ENCODE measurements around the gene ATP5F1A.
A peak's percentile ranks its signal among the peaks of the same experiment; 100 is the strongest.

The ATP5F1A gene

GRCh38 chr18:46071653-46072375, 26.3 kb downstream of the ATP5F1A start, which contains the start of gene PSTPIP2:
Gene PSTPIP2, minus strand, starts transcription at chr18:46072260. Its CDS starts 72 bp downstream, at chr18:46072188.
- Histone ChIP-seq H3K36me3 (ENCODE audit: low read depth) (no peaks in the 10 kb centered on the region), H3K4me3 (ENCODE audit: severe bottlenecking) (peak within 1 kb of the TSS; percentile 88), H3K27ac (ENCODE audit: poor library complexity, severe bottlenecking) (peak within 1 kb of the TSS; percentile 76), H3K9me3 (ENCODE audit: severe bottlenecking) (no peaks in the 10 kb centered on the region), H3K4me1 (ENCODE audit: insufficient read depth, poor library complexity, severe bottlenecking) (peaks cover 25% of the 10 kb centered on the region), H3K27me3 (ENCODE audit: insufficient read depth, poor library complexity, severe bottlenecking) (no peaks in the 10 kb centered on the region)
- TF ChIP-seq CTCF (IDR thresholded peaks at IDR 0.05; ENCODE audit: poor library complexity, severe bottlenecking): peak; percentile 6
- peak; percentile 77 for ATAC-seq (ENCODE audit: low read depth)
- peak; percentile 77 for DNase-seq (ENCODE audit: low spot score)

GRCh38 chr18:46070815-46071652, 27.1 kb downstream of the ATP5F1A start:
- H3K27me3 ChIP-seq (ENCODE audit: insufficient read depth, poor library complexity, severe bottlenecking): no peaks in the 10 kb centered on the region
- peak overlapping the region; percentile 76 for H3K27ac ChIP-seq (ENCODE audit: poor library complexity, severe bottlenecking)

GRCh38 chr18:46070232-46070631, 27.9 kb downstream of the ATP5F1A start:
- Histone ChIP-seq H3K4me1 (ENCODE audit: insufficient read depth, poor library complexity, severe bottlenecking) (peaks cover 25% of the 10 kb centered on the region), H3K36me3 (ENCODE audit: low read depth) (no peaks in the 10 kb centered on the region), H3K4me3 (ENCODE audit: severe bottlenecking) (no peak overlapping the region), H3K27ac (ENCODE audit: poor library complexity, severe bottlenecking) (peak overlapping the region; percentile 76), H3K27me3 (ENCODE audit: insufficient read depth, poor library complexity, severe bottlenecking) (no peaks in the 10 kb centered on the region), H3K9me3 (ENCODE audit: severe bottlenecking) (no peaks in the 10 kb centered on the region)
- no peak for TF ChIP-seq CTCF (IDR thresholded peaks at IDR 0.05; ENCODE audit: poor library complexity, severe bottlenecking)
- DNase-seq (ENCODE audit: low spot score): no peak
- ATAC-seq (ENCODE audit: low read depth): no peak

More at GRCh38 chr18:46070815-46071652, 27.1 kb downstream of the ATP5F1A start:
- H3K4me3 ChIP-seq (ENCODE audit: severe bottlenecking): peak overlapping the region; percentile 88
- no peaks in the 10 kb centered on the region for H3K9me3 ChIP-seq (ENCODE audit: severe bottlenecking)
- no peak for DNase-seq (ENCODE audit: low spot score)
- H3K4me1 ChIP-seq (ENCODE audit: insufficient read depth, poor library complexity, severe bottlenecking): peaks cover 25% of the 10 kb centered on the region
- no peak for TF ChIP-seq CTCF (IDR thresholded peaks at IDR 0.05; ENCODE audit: poor library complexity, severe bottlenecking)
- H3K36me3 ChIP-seq (ENCODE audit: low read depth): no peaks in the 10 kb centered on the region
- ATAC-seq (ENCODE audit: low read depth): peak; percentile 2; the same call in 2 of the 3 replicates

- Histone ChIP-seq H3K9me3 (ENCODE audit: severe bottlenecking) (no peaks in the 10 kb centered on the region), H3K4me3 (ENCODE audit: severe bottlenecking) (no peak overlapping the region), H3K27ac (ENCODE audit: poor library complexity, severe bottlenecking) (peak overlapping the region; percentile 76), H3K4me1 (ENCODE audit: insufficient read depth, poor library complexity, severe bottlenecking) (peaks cover 28% of the 10 kb centered on the region), H3K36me3 (ENCODE audit: low read depth) (no peaks in the 10 kb centered on the region), H3K27me3 (ENCODE audit: insufficient read depth, poor library complexity, severe bottlenecking) (no peaks in the 10 kb centered on the region)
- no peak for DNase-seq (ENCODE audit: low spot score)
- ATAC-seq (ENCODE audit: low read depth): peak; percentile 53
- no peak for TF ChIP-seq CTCF (IDR thresholded peaks at IDR 0.05; ENCODE audit: poor library complexity, severe bottlenecking)
These were observed 28.6 kb downstream of the ATP5F1A start for GRCh38 chr18:46069524-46069923.
